HG02623 (cell line): ENCODE data around the gene SPRR2B.
"Not testable (repeated sequence)": the region's sequence is repeated elsewhere in the genome, so short reads cannot be mapped to it uniquely, and the experiment has no call there.

Experiments used
- ATAC-seq: cut with Tn5 transposase; IDR thresholded peaks from one replicate; pipeline ENCODE4 v1.9.1; 2021; ENCODE audit warnings: moderate library complexity; ENCODE audit not compliant: unreplicated experiment

SPRR2B gene

DNA sequence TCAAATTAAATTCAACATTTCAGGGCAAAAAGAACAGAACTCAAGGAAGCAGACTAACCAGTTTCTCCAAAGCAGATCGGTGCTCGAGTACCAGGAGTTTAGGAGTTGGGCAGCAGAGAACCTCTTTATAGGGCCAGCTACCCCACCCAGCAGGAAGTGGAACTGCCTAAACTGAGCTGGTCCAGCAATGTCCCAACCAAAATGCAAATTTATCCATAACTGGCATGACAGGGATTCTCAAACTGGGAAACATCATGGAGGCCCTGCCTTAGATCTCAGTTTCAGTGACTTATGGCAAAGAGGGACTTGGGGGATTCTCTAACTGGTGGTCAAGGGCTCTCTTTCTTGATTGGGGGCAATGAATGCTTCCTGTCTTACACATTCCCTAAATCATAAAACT lies at the start of gene SPRR2B:
SPRR2B (minus strand) TSS at position 101 of the 400 bp plus-strand sequence. CDS start 772 bp downstream, outside the sequence.
- ATAC-seq, result no peak

- ATAC-seq, result no peak
Observed at GRCh38 chr1:153120945-153121344, 49.5 kb upstream of the SPRR2B start.

GRCh38 chr1:153119491-153119971 lies 48.1 kb upstream of the SPRR2B start:
- no peak for ATAC-seq

- ATAC-seq, result not testable (repeated sequence)
Observed at GRCh38 chr1:153115264-153115663, 43.9 kb upstream of the SPRR2B start.

DNA sequence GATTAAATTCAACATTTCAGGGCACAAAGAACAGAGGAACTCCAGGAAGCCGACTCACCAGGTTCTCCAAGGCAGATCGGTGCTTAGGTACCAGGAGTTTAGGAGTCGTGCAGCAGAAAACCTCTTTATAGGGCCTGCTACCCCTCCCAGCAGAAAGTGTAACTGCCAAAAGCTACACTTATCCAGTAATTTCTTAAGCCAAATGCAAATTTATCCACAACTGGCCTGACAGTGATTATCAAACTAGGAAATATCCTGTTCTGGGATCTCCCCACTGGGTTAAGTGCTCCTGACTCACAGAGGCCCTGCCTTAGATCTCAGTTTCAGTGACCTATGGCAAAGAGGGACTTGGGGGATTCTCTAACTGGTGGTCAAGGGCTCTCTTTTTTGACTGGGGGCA lies 42.0 kb upstream of the SPRR2B start, which contains the start of gene SPRR2F:
SPRR2F (minus strand) TSS at position 101 of the 400 bp plus-strand sequence. CDS start 783 bp downstream, outside the sequence.
- ATAC-seq, result no peak

- not testable (repeated sequence) for ATAC-seq
Observed at GRCh38 chr1:153112454-153112853, 41.0 kb upstream of the SPRR2B start.

DNA sequence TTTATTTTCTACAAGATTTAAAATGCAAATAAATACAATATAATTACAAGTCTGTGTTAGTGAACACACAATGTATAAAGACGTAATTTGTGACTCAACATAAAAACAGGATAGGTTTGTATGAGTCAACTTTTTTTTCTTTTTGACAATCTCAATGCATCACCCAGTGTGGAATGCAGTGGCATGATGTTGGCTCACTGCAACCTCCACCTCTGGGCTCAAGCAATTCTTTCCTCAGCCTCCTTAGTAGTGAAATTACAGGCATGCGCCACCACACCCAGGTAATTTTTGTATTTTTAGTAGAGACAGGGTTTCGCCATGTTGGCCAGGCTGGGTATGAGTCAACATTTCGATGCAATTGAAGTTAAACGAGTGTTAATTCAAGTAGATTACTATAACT lies 28.8 kb upstream of the SPRR2B start:
- ATAC-seq, result no peak

- ATAC-seq, result no peak
Observed at GRCh38 chr1:153099461-153100045, 28.1 kb upstream of the SPRR2B start.

- no peak for ATAC-seq
Observed at GRCh38 chr1:153095764-153096163, 24.4 kb upstream of the SPRR2B start.

GRCh38 chr1:153094426-153094825 lies 23.0 kb upstream of the SPRR2B start, which contains the start of gene SPRR2E:
Gene SPRR2E, minus strand, starts transcription at chr1:153094526. Its CDS starts 775 bp downstream, at chr1:153093751.
- no peak for ATAC-seq

DNA sequence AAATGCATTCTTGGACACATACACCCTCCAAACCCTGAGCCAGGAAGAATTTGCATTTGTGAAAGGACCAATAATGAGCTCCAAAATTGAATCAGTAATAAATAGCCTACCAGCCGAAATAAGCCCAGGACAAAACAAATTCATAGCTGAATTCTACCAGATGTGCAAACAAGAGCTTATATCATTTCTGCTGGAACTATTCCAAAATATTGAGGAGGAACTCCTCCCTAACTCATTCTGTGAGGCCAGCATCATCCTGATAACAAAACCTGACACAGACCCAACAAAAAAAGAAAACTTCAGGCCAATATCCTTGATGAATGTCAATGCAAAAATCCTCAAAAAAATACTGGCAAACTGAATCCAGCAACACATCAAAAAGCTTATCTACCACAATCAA lies 16.2 kb upstream of the SPRR2B start:
- ATAC-seq, result no peak

GRCh38 chr1:153081736-153082135 lies 10.3 kb upstream of the SPRR2B start:
- no peak for ATAC-seq

GRCh38 chr1:153072806-153073726 lies 1.7 kb upstream of the SPRR2B start:
- no peak for ATAC-seq

GRCh38 chr1:153070243-153070642 lies 1.2 kb downstream of the SPRR2B start:
- no peak for ATAC-seq

GRCh38 chr1:153058826-153059784 lies 12.3 kb downstream of the SPRR2B start:
- no peak for ATAC-seq

DNA sequence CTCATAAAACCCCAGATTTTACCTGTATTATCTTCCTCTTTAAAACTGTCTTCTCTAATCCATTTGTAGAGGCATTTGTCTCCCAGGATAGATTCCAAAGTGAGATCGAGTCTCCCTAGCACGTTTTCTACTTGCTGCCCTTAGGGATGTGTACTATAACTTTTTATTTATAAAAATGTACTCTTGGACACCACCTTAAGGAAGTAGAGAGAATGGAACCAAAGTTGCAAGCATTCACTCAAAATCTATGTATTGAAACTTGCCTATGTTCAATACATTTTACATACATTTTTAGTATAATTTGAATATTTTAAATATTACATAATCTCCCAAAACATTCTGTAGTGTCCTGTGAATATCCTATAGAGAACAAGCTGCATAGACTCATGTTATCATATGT lies 13.3 kb downstream of the SPRR2B start:
- ATAC-seq, result no peak

DNA sequence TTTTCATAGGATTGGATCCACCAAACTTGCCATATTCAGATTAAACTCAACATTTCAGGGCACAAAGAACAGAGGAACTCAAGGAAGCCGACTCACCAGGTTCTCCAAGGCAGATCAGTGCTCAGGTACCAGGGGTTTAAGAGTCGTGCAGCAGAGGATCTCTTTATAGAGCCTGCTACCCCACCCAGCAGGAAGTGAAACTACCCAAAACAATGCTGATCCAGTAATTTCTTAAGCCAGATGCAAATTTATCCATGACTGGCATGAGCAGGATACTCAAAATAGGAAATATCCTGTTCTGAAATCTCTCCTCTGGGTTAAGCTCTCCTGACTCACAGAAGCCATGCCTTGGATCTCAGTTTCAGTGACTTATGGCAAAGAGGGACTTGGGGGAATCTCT lies 14.0 kb downstream of the SPRR2B start, which contains the start of gene SPRR2A:
SPRR2A (minus strand) TSS at position 138 of the 400 bp plus-strand sequence. CDS start 777 bp downstream, outside the sequence.
- no peak for ATAC-seq

GRCh38 chr1:153056111-153056510 lies 15.3 kb downstream of the SPRR2B start:
- ATAC-seq, result not testable (repeated sequence)

- ATAC-seq, result no peak
Observed at GRCh38 chr1:153049211-153049610, 22.2 kb downstream of the SPRR2B start.

- ATAC-seq, result no peak
Observed at GRCh38 chr1:153040950-153041631, 30.3 kb downstream of the SPRR2B start, which contains the start of gene SPRR2D. Gene SPRR2D, minus strand, starts transcription at chr1:153041120. Its CDS starts 774 bp downstream, at chr1:153040346.
